NCI-H774 (cell line): Measurements from ENCODE around the gene MAMDC4.
A peak's percentile ranks its signal among the peaks of the same experiment; 100 is the strongest.
"Not testable (repeated sequence)": the region's sequence is repeated elsewhere in the genome, so short reads cannot be mapped to it uniquely, and the experiment has no call there.

Experiments
- DNase-seq: peaks from one replicate; lab custom pipeline; 2025; lab: John Stamatoyannopoulos, UW

MAMDC4 gene

DNA sequence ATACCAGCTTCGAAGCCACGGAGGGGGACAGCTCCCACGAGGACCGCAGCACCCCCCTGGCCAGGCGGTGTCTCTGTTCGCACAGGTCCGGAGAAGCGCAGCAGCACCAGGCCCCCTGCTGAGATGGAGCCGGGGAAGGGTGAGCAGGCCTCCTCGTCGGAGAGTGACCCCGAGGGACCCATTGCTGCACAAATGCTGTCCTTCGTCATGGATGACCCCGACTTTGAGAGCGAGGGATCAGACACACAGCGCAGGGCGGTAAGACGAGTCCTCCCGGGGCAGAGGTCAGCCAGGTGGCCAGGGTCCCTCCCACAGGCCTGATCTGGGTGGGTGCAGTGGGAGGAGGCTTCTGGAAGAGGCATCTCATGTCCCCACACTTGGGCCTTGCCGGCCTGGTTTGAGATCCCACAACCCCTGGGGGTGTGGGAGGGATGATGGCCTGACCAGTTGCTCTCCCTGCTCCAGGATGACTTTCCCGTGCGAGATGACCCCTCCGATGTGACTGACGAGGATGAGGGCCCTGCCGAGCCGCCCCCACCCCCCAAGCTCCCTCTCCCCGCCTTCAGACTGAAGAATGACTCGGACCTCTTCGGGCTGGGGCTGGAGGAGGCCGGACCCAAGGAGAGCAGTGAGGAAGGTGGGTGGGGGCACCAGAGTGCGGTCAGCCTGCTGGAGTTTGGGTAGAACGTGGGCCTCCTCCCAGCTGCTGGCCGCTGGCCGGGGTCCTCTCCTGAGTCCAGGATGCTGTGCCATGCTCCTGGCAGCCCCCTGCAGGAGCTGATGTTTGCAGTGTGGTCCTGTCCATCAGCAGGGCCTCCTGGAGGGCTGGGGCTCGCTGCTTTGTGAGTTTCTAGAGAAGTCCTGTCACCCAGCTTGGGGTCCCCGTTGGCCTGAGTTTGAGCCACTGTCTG is 12.7 kb upstream of the MAMDC4 start:
- DNase-seq: no peak

DNA sequence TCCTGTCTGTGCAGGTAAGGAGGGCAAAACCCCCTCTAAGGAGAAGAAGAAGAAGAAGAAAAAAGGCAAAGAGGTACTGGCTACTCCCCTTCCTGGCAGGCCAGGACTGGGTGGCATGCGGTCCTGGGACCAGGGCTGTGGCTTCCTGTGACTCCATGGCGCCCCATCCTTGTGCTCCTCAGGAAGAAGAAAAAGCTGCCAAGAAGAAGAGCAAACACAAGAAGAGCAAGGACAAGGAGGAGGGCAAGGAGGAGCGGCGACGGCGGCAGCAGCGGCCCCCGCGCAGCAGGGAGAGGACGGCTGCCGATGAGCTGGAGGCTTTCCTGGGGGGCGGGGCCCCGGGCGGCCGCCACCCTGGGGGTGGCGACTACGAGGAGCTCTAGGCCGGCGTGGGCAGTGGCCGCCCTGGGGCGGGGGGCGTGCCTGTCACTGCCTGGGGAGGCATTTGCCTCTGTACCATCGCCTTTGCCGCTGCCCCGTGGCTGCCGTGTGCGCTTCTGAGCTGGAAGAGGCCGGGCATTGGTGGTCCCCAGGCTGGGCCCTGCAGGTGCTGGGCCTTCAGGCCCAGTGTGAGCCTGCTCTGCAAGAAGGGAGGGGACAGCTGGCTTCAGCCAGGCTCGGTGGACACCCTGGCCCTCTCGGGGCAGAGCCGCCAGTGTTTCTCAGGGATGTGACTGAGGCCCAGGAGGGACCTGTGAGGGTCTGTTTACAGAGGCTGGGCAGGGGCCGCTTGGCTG is 11.8 kb upstream of the MAMDC4 start:
- DNase-seq: no peak

DNA sequence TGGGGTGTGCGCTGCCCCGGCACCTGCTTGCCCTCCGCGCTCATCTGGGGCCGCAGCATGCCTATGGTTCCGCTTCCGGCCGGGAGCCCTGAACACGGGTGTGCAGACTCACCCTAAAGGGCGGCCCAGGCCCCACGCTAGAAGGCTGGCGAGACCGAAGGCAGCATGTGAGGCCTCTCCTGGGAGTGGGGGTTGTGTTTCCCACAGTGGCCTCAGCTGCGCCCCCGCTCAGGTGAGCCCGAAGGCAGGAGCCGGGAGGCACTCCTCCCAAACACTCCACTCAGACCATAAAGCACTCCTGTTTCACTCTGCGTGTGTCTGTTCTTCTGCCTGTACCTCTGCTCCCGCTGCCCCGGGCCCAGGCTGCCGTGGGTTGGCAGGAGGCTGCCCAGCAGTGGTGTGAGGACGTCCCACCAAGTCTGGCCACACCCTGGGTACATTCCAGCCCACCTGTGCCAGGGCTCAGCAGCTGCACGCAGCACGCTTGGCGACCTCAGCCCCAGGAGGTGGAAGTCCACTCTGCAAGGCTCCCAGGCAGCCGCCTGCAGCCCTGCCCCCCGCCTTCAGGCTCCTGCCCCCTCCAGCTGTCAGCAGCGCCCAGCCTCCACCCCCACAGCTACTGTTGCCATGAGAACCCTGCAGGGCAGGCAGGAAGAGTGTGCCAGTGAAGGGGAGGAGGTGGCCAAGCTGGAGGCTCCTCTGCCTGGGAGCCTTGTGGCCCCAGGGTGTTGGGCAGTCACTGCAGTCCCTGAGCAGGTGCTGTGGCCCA is 11.1 kb upstream of the MAMDC4 start:
- DNase-seq: peak; percentile 79

DNA sequence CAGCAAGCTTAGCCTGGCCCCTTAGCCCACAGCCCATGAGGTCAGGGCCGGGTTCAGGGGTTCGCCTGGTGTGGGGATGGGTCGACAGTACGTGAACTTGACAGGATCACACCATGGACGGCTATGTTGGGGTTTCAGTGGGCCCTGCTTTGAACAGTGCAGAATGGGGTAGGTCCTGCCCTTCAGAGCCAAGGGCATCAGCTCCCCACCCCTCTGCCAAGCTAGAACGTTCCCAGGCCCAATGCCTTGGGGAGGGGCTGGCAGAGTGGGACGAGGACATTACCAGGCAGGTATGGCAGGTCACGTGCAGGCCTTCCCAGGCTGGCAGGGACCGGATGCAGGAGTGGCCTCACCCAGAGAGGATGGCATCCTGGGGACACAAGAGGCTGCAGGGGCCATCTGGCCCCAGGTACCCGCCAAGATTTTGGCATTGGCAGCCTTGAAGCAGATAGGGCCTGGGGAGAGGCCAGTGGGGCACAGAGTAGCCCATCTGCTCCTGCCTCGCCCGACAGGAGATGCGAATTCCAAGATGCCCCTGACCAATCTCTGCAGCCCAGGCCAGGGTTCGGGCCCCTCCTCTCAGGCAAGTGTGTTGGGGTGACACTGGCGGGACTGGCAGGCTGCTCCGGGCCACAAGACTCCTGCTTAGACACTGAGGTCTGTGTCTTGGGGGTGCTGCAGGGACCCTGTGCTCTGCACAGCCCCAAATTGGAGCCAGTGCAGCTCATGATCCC is 10.3 kb upstream of the MAMDC4 start:
- not testable (repeated sequence) for DNase-seq

DNA sequence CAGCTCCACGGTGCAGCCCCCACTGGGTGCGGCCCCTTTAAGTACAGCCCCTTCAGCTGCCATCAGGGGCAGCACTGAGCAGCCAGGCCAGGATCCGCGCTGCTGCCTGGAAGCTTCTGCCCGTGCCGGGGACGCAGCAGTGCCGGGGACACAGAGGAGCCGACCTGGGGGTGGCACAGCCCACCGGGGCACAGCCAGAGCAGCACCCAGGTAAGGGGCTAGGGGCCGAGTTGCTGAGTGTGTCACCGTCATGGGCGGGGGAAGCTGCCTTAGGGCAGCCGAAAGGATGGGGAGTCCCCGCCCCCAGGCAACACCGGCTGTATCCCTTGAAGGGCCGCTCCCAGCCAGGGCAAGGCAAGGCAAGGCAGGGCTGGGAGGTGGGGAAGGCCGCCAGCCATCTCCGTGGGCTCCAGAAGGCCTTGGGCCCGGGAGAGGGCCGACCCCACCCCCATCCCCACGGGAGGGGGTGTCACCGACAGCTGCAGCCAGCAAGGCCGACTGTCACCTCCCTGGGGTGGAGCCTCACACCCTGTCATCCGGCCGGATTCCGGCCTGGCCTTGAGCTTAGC is 9.7 kb upstream of the MAMDC4 start, which contains the start of gene AJM1:
AJM1 (plus strand) TSS at position 99 of the 569 bp plus-strand sequence. CDS start 1,937 bp downstream, outside the sequence.
- peak; percentile 46 for DNase-seq

DNA sequence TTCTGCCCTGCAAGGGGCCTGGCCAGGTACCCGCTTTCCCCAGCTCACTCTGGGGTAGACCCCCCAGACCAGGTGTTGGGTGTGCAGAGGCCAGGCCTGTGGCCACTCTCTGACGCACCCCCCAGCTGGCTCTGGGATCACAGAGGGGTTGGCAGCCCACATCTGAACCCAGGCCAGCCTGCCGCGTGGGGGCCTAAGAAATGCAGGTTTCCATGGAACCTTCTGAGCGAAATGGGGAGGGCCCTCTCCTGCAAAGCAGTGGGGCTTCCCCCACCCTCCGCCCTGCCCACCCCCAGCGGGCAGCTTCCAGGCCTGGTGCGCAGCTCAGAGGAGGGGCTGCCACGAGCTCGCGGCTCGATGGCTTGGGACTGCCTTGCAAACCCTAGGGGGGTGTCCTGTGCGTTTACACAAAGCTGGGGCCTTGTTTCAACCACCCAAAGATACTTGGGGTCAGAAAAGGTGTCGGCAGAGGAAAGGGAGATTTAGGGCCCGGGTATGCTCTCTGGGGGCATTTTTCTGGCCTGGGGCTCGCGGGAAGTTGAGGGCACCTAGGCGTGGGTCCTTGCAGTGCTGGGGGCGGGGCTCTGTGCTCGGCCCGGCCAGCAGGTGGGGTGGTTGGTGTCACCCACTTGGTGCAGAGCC is 8.9 kb upstream of the MAMDC4 start:
- not testable (repeated sequence) for DNase-seq

DNA sequence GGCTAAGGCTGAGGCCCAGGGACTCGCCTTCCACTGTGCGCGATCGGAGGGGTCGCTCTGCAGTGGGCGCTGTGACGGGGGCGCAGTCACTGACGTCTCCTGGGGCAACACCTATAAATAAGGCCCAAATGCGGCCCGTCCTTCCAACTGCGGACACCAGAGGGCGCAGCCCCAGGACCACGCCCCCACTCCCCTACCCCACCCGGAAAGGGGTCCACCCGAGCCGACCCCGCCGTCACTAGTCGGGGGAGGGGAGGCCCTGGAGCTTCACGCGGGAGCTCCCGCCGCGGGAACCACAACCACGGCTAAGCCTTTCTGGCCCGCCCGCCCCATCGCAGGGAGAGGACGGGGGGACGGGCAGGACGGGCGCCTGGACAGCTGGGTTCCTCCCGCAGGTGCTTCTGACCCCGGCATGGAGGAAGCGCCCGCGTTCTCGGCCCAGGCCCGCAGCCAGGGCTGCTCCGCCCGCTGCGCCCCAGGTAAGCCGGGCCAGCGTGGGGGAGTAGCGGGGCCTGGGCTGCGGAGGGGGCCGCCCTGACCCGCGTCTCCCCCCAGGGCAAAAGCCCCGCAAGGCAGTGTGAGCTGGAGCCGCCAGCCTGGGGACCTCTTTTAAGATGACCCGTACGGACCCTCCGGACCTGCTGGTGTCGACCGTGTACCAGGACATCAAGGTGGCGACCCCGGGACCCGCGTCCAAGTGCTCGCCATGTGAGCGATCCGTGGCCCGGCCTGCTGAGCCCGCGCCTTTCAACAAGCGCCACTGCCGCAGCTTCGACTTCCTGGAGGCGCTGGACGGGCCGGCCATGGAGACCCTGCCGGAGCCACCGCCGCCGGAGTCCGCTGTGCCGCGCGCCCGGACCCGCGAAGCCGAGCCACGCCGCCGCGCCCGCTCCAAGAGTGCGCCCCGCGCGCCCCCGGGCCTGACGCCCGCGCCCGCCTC is 8.1 kb upstream of the MAMDC4 start:
- not testable (repeated sequence) for DNase-seq

DNA sequence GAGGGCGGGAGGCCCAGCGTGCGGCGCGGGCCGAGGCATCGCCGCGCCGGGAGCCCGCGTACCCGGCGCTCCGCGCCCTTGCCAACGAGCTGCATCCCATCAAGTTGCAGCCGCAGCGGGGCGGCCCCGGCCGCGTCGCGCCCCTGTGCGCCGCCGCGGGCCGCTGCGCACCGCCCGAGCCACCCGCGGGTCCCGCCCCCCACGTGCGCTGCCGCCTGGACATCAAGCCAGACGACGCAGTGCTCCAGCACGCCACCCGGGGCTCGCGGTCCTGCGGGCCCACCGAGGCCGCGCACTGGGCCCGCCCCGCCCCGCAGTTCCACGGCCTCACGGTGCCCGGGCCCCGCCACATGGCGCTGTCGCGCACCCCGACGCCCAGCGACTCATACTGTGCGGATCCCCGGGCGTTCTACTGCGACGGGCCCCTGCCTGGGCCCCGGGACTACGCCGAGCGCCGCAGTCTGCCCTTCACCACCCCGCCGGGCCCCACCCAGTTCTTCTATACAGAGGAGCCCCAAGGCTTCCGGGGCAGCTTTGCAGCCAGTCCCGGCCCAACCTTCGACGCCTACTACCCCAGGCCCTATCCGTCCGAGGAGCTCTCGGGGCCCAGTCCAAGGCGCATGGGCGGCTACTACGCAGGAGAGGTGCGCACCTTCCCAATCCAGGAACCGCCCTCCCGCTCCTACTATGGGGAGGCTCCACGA is 7.2 kb upstream of the MAMDC4 start:
- no peak for DNase-seq

DNA sequence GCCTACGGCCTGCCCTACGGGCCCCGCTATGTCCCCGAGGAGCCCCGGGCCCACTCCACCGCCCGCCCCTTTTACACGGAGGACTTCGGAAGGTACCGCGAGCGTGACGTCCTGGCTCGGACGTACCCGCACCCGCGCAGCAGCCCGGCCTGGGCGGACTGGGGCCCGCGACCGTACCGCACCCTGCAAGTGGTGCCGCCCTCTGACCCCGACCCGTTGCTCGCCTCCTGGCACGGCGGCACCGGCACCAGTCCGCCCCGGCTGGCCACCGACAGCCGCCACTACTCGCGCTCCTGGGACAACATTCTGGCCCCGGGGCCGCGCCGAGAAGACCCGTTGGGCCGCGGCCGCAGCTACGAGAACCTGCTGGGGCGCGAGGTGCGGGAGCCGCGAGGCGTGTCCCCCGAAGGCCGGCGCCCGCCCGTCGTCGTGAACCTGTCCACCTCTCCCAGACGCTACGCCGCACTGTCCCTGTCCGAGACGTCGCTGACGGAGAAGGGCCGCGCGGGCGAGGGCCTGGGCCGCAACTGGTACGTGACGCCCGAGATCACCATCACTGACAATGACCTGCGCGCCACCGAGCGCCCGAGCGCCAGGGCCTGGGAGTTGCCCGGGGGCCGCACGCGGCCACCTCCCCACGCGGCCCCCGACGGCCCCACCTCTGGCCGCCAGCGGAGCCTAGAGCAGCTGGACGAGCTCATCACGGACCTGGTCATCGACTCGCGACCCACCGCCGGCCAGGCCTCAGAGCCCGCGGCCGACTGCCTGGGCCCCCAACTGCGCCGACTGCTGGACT is 6.5 kb upstream of the MAMDC4 start:
- DNase-seq: no peak

DNA sequence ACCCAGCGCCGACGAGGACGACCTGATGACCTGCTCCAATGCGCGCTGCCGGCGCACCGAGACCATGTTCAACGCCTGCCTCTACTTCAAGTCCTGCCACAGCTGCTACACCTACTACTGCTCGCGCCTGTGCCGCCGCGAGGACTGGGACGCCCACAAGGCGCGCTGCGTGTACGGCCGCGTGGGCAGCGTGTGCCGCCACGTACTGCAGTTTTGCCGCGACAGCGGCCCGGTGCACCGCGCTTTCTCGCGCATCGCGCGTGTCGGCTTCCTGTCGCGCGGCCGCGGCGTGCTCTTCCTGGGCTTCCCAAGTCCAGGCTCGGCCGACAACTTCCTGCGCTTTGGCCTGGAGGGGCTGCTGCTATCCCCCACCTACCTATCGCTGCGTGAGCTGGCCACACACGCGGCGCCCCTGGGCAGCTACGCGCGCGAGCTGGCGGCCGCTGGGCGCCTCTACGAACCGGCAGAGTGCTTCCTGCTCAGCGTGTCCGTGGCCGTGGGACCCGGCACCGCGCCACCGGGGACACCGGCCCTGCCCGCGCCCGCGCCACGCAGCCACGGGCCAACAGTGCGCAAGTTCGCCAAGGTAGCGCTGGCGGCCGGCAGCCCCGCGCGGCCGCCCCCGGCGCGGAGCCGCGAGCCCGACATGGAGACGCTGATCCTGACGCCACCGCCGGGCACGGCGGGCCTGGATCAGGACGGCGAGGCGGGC is 5.6 kb upstream of the MAMDC4 start:
- DNase-seq: no peak

DNA sequence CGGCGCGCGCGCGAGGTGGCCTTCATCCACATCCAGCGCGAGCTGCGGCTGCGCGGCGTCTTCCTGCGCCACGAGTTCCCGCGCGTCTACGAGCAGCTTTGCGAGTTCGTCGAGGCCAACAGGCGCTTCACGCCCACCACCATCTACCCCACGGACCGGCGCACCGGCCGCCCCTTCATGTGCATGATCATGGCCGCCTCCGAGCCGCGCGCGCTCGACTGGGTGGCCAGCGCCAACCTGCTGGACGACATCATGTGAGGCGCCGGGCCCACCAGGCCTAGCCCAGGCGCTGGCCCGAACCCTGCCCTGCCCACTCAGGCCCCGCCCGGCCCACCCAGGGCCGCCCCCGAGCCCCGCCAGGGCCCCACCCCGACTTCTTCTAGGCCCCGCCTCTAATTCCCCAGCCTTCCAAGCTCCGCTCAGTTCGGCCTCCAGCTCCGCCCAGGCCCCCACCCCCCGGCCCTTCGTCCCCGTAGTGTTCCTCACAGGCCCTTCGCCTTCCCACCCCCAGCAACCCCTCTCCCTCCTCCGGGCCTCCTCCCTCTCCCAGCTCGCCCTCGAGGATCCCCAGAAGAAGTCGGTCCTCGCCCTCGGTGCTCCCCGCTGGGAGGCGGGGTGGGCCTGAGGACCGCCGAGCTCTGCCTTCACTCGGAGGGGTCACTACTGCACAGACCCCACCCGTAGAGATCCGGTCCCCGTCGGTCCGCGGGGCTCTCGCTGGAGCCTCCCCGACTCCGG is 4.9 kb upstream of the MAMDC4 start:
- peak; percentile 45 for DNase-seq

DNA sequence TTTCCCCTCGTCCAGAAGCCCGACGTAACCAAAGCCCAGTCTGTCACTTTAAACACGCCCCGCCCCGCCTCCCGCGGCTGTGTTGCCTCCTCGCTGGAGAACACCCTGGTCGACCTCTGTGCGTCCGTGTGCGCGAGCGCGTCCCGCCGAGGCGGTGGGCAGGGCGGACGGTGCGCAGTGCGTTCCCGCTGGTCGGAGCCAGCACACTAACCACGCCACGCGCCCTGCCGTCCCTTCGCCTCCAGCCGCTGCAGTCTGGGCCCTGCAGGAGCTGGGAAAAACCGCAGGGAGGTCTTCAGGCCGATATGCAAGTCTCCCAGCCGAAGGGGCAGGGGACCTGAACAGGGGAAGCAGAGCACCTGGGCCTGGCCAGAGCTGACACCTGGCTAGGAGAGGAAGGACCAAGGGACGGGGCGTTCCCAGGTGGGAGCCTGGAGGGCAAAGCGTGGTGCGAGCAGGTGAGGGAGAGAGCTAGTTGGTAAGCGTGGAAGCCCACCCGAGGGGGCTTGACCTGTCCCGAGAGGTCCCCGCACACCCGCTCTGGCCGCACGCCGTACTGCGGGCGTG is 4.2 kb upstream of the MAMDC4 start:
- DNase-seq: peak; percentile 82

DNA sequence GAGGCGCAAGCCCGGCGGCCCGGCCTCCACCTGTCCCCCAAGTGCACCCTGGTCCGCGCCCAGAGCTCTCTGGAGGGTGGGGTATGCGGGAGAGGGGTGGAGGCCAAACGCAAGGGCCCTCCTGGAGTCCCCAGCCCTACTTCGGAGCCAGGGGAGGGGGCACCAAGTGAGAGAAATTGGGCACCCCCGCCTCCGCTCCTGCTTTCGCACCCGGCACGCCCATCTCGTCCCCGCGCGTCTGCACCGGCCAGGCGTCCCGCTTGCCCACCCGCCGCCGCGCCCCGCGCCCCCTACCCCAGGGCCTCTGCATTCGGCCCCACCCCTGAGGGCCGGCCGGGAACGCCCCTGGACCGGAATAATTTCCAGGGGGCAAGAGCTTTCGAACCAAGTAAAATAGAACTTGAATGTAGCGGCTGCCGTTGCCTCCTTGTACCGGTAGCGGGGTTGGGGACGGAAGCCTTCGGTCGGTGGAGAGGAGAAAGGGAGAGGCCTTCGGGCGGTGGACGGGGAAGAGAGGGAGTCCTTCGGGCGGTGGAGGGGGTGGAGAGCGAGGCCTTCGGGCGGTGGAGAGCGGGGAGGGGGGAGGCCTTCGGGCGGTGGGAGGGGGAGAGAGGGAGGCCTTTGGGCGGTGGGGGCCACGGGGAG is 3.6 kb upstream of the MAMDC4 start:
- peak; percentile 66 for DNase-seq

DNA sequence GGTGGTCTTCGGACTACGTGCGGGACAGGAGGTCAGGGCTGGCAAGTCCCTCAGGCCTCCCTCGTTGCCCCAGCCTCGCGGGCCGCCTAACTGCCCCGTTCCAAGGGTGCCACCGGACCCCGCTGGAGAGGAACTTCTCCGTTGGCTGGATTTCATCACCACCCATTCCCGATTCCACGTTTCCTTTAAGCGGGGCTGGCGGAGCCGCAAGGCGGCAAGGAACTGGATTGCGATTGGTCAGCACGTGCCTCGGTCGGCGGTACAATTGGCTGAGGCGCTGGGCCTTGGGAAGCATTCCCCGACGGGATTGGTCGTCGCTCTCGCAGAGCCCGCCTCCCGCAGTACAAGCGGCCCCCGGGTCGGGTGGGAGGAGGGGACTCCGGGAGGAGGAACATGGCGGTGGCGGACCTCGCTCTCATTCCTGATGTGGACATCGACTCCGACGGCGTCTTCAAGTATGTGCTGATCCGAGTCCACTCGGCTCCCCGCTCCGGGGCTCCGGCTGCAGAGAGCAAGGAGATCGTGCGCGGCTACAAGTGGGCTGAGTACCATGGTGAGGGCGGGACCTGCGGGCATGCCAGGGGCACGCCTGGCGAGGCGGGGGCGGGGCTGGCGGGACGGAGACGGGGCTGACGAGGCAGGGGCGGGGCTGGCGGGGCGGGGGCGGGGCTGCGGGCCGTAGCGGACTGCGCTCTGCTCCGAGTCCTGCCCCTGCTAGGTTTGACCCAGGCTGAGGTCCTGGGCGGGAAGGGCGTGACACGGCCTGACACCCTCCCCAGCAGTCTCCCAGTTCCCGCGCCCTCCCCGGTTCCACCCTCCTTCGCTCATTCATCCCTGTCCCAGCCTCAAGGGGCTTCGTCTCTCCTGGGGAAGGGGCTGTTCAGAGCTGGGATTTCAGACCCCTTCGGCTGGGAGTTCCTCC is 2.8 kb upstream of the MAMDC4 start, which contains the start of gene PHPT1:
PHPT1 (plus strand) TSS at position 372 of the 922 bp plus-strand sequence; CDS start at position 394, 22 bp downstream.
- peak; percentile 100 for DNase-seq
